Measurements from ENCODE around the gene FAM20C.
"Not testable (repeated sequence)": the region's sequence is repeated elsewhere in the genome, so short reads cannot be mapped to it uniquely, and the experiment has no call there.

FAM20C gene

DNA sequence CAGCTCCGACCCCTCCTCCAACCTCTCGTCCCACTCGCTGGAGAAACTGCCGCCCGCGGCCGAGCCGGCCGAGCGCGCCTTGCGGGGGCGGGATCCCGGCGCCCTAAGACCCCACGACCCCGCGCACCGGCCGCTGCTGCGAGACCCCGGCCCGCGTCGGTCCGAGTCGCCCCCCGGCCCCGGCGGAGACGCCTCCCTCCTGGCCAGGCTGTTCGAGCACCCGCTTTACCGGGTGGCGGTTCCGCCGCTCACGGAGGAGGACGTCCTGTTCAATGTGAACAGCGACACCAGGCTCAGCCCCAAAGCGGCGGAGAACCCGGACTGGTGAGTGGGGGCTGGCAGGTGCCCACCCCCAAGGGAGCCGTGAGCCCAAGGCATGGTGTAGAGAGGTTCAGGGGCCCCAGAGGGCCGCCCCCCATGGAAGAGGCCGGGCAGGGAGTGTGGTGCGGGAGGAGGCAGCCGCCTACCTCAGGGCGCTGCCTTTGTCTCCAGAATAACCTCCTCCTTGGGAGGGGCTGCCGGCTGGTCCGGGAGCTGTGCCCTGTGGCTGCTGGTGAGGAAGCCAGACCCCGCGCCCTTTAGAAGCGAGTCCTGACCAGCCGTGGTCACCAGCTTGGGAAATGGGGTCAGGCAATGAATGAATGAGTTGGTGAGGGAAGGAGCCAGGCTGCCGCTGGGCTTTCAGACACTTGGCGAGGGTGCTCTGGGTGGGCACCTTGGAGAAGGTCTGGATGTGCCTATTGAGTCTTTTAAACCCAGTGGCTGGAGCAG lies 1.3 kb downstream of the FAM20C start:
- DNase-seq: no peak

DNA sequence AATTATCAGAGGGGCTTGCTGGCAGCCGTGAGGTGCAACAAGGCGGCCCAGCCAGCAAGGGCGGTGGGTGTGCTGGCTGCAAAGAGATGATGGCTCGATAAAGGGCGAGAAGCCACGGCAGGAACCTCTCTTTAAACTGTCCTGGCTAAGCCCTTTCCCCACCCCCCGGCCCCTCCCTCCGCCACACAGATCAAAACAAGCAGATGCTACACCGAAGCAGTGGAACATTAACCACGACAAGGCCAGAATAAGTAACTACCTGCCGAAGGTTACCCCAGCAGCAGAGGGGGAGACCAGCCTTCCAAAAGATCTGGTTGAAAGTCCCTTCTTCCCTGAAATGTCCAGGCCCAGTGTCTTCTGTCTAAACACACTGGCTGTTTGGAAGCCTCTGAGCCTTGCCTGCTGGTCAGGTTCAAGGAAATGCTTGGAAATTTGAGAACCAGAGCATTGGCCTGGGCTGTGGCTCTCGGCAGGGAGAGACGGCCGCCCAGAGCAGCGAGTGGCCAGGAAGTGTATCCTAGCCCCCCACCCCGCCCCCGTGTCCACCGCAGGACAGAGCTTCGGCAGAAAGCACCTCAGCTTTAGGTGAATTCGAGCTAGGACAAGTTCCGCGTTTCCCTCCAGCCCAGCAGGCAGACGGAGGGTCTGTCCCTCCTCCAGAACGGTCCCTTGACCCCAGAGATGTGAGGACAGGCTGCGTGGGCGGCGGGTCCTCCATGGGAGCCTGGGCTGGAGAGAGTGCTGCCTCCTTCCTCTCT lies 2.1 kb downstream of the FAM20C start:
- no peak for DNase-seq

DNA sequence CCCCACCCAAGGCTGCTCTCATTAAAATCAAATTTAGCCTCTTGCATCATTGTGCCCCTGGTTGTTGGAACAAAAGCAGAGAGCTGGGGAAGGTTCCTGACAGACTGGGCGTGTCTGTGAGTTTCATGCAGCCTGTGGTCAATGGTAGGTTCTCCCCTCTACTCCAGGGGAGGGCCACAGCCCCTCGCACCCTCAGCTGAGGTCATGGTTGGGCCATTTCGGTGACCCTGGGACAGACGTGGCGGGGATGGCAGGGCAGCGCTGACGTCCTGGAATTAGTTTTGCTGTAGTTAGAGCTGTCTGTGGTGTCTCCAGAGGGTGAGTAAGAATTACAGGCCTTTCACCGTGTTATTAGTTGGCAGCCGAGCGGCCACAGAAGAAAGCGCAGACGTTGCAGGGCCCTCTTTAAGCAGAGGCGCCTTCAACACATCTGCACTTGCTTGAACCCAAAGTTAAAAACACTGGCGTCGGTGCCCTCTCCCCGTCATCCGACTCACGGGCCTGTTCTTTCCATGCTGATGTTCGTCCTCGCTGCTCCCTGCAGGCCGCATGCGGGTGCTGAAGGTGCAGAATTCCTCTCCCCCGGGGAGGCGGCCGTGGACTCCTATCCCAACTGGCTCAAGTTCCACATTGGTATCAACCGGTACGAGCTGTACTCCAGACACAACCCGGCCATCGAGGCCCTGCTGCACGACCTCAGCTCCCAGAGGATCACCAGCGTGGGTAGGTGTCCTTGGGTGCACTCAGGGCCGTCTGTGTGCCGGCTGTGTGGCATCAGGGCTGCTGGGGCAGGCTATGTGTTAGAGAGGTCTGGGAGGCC lies 2.8 kb downstream of the FAM20C start:
- DNase-seq: peak in 1 of 2 experiments; percentile 29

DNA sequence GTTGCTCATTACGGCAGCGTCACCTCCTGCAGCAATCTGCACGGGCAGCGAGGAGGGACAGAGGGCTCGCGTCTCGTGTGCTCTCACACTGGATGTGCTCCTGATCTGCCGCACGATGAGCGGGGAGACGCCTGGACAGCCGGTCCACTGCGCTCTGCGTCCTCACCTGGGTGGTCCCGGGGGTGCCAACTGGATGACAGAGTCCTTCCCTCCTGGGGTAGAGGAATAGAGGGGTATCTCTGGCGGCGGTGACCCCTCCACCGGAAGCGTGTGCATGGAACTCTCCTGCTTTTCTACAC lies 3.4 kb downstream of the FAM20C start:
- DNase-seq: no peak

- no peak for DNase-seq
Observed at GRCh38 chr7:196283-196682, 3.9 kb downstream of the FAM20C start.

DNA sequence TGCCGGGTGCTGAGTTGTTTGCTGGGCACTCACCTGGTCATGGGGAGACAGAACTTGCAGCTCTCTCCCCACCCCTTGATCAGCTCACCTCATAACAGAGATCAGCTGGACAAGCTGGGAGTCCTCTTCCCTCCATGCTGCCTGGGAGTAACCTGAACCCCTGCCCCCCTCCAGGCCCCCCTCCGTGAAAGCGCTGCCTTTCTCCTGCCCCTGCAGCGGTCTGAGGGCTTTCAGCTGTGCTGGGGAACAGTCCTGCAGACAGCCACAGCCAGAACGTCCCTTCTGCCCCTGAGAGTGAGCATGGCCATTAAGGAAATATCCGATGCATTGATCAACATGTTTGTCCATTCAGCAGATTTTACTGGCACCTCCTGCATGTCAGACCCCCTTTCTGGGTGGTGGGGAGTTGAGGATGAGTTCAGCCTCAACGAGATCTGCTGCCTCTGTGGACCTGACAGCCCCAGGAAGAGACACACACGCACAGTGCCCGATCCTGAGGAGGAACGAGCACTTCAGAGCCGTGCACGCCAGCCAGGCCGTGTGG lies 4.5 kb downstream of the FAM20C start:
- DNase-seq: no peak

DNA sequence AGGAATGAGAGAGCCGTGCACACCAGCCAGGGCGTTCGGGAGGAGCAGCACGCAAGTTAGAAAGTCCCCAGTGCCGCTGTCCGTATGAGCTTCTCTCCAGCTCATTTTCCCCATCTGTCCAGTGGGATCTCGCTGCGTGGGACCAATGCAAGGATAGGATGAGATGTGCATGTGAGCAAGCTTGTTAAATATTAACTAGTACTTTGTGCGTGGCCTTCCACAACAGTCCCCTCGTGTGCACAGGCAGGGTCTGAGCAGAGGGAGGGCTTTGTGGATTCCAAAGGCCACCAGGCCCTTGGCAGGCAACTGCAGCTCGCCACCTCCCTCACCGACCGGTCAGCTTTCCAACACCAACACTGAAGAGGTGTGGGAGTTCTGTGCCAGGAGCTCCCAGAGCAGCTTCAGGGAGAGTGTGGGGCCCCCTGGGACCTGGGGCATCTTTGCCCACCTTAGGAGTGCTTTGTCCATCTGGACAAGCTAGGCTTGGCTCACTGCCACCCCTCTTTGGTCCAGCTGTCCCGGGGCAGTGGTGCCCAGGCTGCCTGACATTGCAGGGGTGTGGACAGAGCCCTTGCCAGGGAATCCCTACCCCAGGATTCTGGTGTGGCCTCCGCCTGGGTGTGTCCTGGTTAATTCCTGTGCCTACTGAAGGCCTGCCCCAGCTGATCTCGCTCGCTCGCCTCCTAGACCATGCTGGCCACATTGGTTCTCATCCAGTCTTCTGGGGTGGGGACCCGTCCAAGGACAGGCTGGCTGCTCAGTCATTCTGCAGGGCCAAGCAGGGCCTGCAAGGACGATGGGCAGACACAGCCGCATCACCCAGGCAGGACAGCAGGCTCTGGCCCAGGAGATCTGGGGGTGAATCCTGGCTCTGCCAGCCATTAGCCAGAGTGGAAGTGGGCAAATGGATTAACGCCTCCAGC lies 5.3 kb downstream of the FAM20C start:
- DNase-seq: no peak

- DNase-seq: no peak
Observed at GRCh38 chr7:199483-200249, 7.3 kb downstream of the FAM20C start.

GRCh38 chr7:200290-200689 lies 7.9 kb downstream of the FAM20C start:
- no peak for DNase-seq

GRCh38 chr7:200704-201103 lies 8.3 kb downstream of the FAM20C start:
- DNase-seq: peak; percentile 4 to 16

DNA sequence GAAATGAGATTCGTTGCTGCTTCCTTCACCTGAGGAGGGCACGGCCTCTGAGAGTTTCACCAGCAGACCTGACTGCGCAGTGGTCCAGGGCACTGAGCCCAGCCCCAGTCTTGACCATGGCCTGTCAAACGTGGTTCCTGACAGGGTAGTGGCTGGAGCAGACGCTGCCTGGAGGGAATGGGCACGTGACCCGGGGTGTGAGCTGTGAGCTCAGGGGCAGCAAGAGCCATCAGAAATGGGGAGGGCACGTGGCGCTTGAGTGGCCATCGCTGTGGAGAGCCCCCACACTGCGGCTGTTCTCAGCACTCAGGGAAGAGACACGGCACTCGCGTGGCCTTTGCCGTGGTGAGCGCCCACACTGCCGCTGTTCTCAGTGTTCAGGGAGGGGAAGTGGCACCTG lies 12.0 kb downstream of the FAM20C start:
- DNase-seq: no peak

- no peak for DNase-seq
Observed at GRCh38 chr7:205115-206010, 13.0 kb downstream of the FAM20C start.

DNA sequence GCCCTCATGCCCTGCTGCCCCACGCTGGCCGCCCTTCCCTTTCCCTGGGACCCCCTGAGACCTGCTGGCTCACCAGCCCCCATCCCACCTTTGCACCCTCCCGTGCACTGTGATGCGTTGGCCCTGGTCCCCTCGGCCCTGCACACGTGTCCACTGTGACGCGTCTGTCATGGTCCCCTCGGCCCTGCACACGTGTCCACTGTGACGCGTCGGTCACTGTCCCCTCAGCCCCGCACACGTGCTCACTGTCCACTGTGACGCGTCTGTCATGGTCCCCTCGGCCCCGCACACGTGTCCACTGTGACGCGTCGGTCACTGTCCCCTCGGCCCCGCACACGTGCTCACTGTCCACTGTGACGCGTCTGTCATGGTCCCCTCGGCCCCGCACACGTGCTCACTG lies 14.0 kb downstream of the FAM20C start:
- DNase-seq: not testable (repeated sequence)

GRCh38 chr7:207418-208129 lies 15.2 kb downstream of the FAM20C start:
- no peak for DNase-seq

- no peak for DNase-seq
Observed at GRCh38 chr7:208130-208673, 15.8 kb downstream of the FAM20C start.

DNA sequence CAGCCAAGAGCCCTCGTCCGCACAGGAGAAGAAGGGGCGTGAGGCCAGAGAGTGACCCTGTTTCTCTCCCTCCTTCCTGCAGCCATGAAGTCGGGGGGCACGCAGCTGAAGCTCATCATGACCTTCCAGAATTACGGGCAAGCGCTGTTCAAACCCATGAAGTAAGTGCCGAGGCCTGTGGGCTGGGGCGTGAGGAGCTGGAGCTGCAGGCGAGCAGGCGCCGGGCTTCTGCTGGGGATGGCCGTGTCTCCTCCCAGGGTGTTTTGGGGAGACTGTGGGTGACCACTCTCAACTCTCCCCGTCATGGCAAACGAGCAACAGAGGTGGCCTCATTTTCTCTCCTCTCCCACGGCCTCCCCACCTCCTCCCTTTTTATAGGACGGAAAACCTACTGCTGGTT lies 16.4 kb downstream of the FAM20C start:
- DNase-seq: no peak

DNA sequence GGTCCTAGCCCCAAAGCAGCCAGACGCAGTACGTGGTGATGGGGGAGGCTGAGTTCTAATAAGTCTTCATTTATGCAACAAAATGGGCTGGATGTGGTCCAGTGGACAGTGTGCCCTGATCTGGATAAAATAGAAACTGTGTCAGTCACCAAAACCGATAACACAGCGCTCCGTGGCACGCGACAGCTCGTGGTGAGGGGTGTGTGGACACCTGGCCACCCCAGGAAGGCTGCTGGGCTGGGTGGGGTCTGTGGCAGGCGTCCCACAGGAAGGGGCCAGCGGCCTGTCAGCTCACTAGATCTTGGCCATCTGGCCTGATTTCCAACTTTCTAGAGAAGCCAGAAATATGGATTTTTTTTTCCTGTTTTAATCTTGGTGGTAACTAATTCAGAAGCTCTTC lies 17.0 kb downstream of the FAM20C start:
- DNase-seq: no peak

GRCh38 chr7:209906-210305 lies 17.5 kb downstream of the FAM20C start:
- no peak for DNase-seq

DNA sequence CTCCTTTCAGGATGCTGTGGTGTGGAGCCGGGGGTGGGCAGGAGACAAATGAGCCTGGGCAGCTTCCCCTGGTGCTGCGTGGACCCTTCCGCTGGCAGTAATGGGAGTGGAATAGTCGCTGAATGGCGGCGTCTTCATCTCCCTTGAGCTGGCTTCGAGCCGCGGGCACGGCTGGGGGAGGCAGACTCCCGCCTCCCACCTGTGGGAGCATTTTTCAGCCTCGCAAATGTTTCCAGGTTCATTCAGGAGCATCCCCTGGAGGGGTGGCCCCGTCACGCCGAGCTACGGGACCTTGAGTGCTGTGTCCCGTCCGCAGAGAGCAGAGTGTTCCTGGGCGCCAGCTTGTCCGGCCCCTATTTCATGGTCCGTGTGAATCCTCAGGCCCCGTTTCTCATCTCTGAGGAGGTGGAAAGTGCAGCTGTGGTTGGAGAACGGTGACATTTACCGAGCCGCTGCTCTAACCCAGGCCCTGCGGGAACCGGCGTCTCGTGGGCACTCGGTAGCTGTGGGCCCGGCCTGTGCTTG lies 18.1 kb downstream of the FAM20C start:
- DNase-seq: no peak
